H1 (cell line): ENCODE results near the gene PCDHB16. TPM values are rescaled to one million over a fixed set of nuclear protein-coding genes. Genes with fewer than 3 reads are reported as not detected.
"Not testable (repeated sequence)": the region's sequence is repeated elsewhere in the genome, so short reads cannot be mapped to it uniquely, and the experiment has no call there.

Experiments used
- CTCF ChIA-PET: fragments of 300-600 bp; sonication (Branson Sonifier 250); formaldehyde crosslinking; loops from one replicate; lab custom pipeline; 2021; ENCODE audit not compliant: partially characterized antibody; lab: Charles Lee
- POLR2A ChIA-PET: fragments of 300-600 bp; sonication (Branson Sonifier 250); formaldehyde crosslinking; loops from one replicate; lab custom pipeline; 2021; ENCODE audit warnings: inconsistent platforms; ENCODE audit not compliant: partially characterized antibody; lab: Charles Lee
- DNase-seq, 2 experiments: peaks; one replicate each; pipeline versions ENCODE4 v3.0.0 to v3.0.0-alpha.2; 2010 to 2022; ENCODE audit warnings: low spot score in 2 of 2, low read depth in 1 of 2, mixed read lengths in 1 of 2
- FAIRE-seq: peaks from 2 replicates; lab custom pipeline; 2011; peaks lifted over from hg19 to GRCh38; lab: Jason Lieb, UNC
- H2AFZ ChIP-seq: 2 replicates; pipeline ENCODE4 v1.8.1; 2012; ENCODE audit warnings: low read length, inconsistent platforms
- H2AK5ac ChIP-seq: 2 replicates; pipeline ENCODE4 v1.6.1; 2013; ENCODE audit warnings: low read depth, low read length
- H2BK120ac ChIP-seq: replicated peaks from 2 replicates; pipeline ENCODE3; 2013; ENCODE audit warnings: low read depth, low read length, inconsistent platforms
- H2BK12ac ChIP-seq: 2 replicates; pipeline ENCODE4 v1.6.1; 2013; ENCODE audit warnings: low read depth, low read length
- H2BK15ac ChIP-seq: 2 replicates; pipeline ENCODE4 v1.6.1; 2013; ENCODE audit warnings: low read length
- H2BK20ac ChIP-seq: 2 replicates; pipeline ENCODE4 v1.6.1; 2013; ENCODE audit warnings: low read length
- H2BK5ac ChIP-seq: 2 replicates; pipeline ENCODE4 v1.6.1; 2013; ENCODE audit warnings: low read depth, low read length
- H3K14ac ChIP-seq: 2 replicates; pipeline ENCODE4 v1.6.1; 2013; ENCODE audit warnings: inconsistent platforms; ENCODE audit not compliant: insufficient read length
- H3K18ac ChIP-seq: 2 replicates; pipeline ENCODE4 v1.6.1; 2013; ENCODE audit warnings: low read length; ENCODE audit errors: extremely low read depth
- H3K23ac ChIP-seq: 2 replicates; pipeline ENCODE4 v1.6.1; 2013; ENCODE audit warnings: inconsistent platforms; ENCODE audit not compliant: insufficient read length
- H3K23me2 ChIP-seq: 2 replicates; pipeline ENCODE4 v1.6.1; 2013; ENCODE audit warnings: low read depth, low read length
- H3K27ac ChIP-seq: 2 replicates; pipeline ENCODE4 v1.6.1; 2011; ENCODE audit warnings: low read depth, low read length, inconsistent platforms
- H3K27me3 ChIP-seq, 4 experiments: replicated peaks in 1 of 4; 1 replicate in 1 of 4; 2 replicates in 3 of 4; pipeline versions ENCODE4 v1.6.1 to v1.8.1; 2011 to 2013; ENCODE audit warnings: low read length in 3 of 4, mild to moderate bottlenecking in 3 of 4, inconsistent platforms in 2 of 4, mixed read lengths in 2 of 4, moderate library complexity in 1 of 4; ENCODE audit not compliant: control insufficient read depth in 3 of 4, insufficient read depth in 3 of 4; ENCODE audit errors: extremely low read depth in 1 of 4
- H3K36me3 ChIP-seq, 4 experiments: 2 replicates each; pipeline versions ENCODE4 v1.6.1 to v1.8.1; 2011 to 2013; ENCODE audit warnings: mild to moderate bottlenecking in 4 of 4, low read length in 3 of 4, moderate library complexity in 2 of 4, control low read depth in 1 of 4, inconsistent platforms in 1 of 4; ENCODE audit not compliant: insufficient read depth in 4 of 4, control insufficient read depth in 2 of 4
- H3K4ac ChIP-seq: replicated peaks from 2 replicates; pipeline ENCODE3; 2013; ENCODE audit warnings: low read length, low read depth, mixed read lengths, inconsistent platforms; ENCODE audit not compliant: insufficient read length
- H3K4me1 ChIP-seq, 4 experiments: replicated peaks in 1 of 4; 1 replicate in 1 of 4; 2 replicates in 3 of 4; pipeline versions ENCODE4 v1.6.1 to v1.8.1; 2011 to 2013; ENCODE audit warnings: low read length in 3 of 4, inconsistent platforms in 2 of 4, mixed read lengths in 1 of 4; ENCODE audit not compliant: insufficient read depth in 4 of 4, control insufficient read depth in 3 of 4
- H3K4me2 ChIP-seq, 2 experiments: 2 replicates each; pipeline versions ENCODE4 v1.6.1 to v1.8.1; 2011 to 2013; ENCODE audit warnings: low read depth in 2 of 2, low read length in 2 of 2, control low read depth in 1 of 2, inconsistent platforms in 1 of 2, mild to moderate bottlenecking in 1 of 2; ENCODE audit not compliant: insufficient read depth in 1 of 2
- H3K4me3 ChIP-seq, 4 experiments: fragments of 200-600, 300-600 bp in 1 of 4; sonication (generic), shearing (Covaris generic), sonication (Bioruptor Twin) in 1 of 4; 2 replicates each; pipeline versions ENCODE4 v1.5.1 to v1.8.1; 2011 to 2016; ENCODE audit warnings: low read length in 4 of 4, low read depth in 3 of 4, control low read depth in 2 of 4, inconsistent platforms in 2 of 4, mild to moderate bottlenecking in 2 of 4, mixed read lengths in 1 of 4, moderate library complexity in 1 of 4; ENCODE audit not compliant: insufficient read depth in 2 of 4; ENCODE audit errors: extremely low read depth in 1 of 4
- H3K56ac ChIP-seq: replicated peaks from 2 replicates; pipeline ENCODE3; 2013; ENCODE audit warnings: low read depth, mild to moderate bottlenecking, mixed read lengths, low read length, inconsistent platforms; ENCODE audit not compliant: insufficient read length
- H3K79me1 ChIP-seq: 2 replicates; pipeline ENCODE4 v1.6.1; 2013; ENCODE audit warnings: low read depth, low read length, control low read depth
- H3K79me2 ChIP-seq, 2 experiments: 2 replicates each; pipeline versions ENCODE4 v1.6.1 to v1.8.1; 2012 to 2013; ENCODE audit warnings: low read length in 2 of 2, mild to moderate bottlenecking in 2 of 2, inconsistent platforms in 1 of 2; ENCODE audit not compliant: insufficient read depth in 2 of 2, control insufficient read depth in 1 of 2
- H3K9ac ChIP-seq, 4 experiments: replicated peaks in 1 of 4; 1 replicate in 1 of 4; 2 replicates in 3 of 4; pipeline versions ENCODE4 v1.6.1 to v1.8.1; 2011 to 2013; ENCODE audit warnings: low read depth in 3 of 4, low read length in 3 of 4, control low read depth in 2 of 4, mild to moderate bottlenecking in 2 of 4, moderate library complexity in 2 of 4, inconsistent platforms in 1 of 4; ENCODE audit errors: extremely low read depth in 1 of 4
- H3K9me3 ChIP-seq, 2 experiments: 2 replicates each; pipeline versions ENCODE4 v1.6.1 to v1.8.1; 2012 to 2013; ENCODE audit warnings: mild to moderate bottlenecking in 2 of 2, moderate library complexity in 2 of 2, control low read depth in 1 of 2, inconsistent platforms in 1 of 2, low read depth in 1 of 2, low read length in 1 of 2, mixed read lengths in 1 of 2; ENCODE audit not compliant: insufficient read depth in 2 of 2
- H4K20me1 ChIP-seq, 2 experiments: replicated peaks in 1 of 2; 2 replicates each; pipeline versions ENCODE3 to v1.8.1; 2011 to 2013; ENCODE audit warnings: inconsistent platforms in 2 of 2, low read length in 2 of 2, mild to moderate bottlenecking in 1 of 2; ENCODE audit not compliant: insufficient read depth in 2 of 2, control insufficient read depth in 1 of 2
- H4K5ac ChIP-seq: 2 replicates; pipeline ENCODE4 v1.6.1; 2013; ENCODE audit warnings: low read length, low read depth, mixed read lengths, inconsistent platforms; ENCODE audit not compliant: insufficient read length
- H4K8ac ChIP-seq: 2 replicates; pipeline ENCODE4 v1.8.0; 2013; ENCODE audit warnings: mild to moderate bottlenecking, moderate library complexity, low read length, inconsistent platforms; ENCODE audit not compliant: insufficient read depth; ENCODE audit errors: extremely low read depth
- H4K91ac ChIP-seq: replicated peaks from 2 replicates; pipeline ENCODE3; 2013; ENCODE audit warnings: low read length, mixed read lengths, inconsistent platforms; ENCODE audit not compliant: insufficient read length
- WGBS, 2 experiments: shearing (Covaris generic) in 1 of 2; methylation state at CpG; one replicate each; pipeline versions ENCODE4 v1.1.6 to v1.1.7; 2013 to 2015; ENCODE audit warnings: low lambda C conversion rate in 2 of 2, mixed read lengths in 2 of 2, inconsistent platforms in 1 of 2, low coverage in 1 of 2, missing lambda C conversion rate in 1 of 2; ENCODE audit not compliant: insufficient replicate concordance in 2 of 2, insufficient coverage in 1 of 2, insufficient read length in 1 of 2; ENCODE audit errors: extremely low coverage in 1 of 2, missing lambda C conversion rate in 1 of 2; 5-methylcytosine and 5-hydroxymethylcytosine counted together
- polyA plus RNA-seq, 7 experiments: library from polyadenylated mRNA; depleted of rRNA in 3 of 7; stranded (reverse) in 5 of 7; unstranded in 2 of 7; fragments of >200 nt in 5 of 7; fragments of 200-250 nt in 2 of 7; gene quantifications; 1 replicate in 5 of 7; 2 replicates in 1 of 7; 4 replicates in 1 of 7; pipeline versions ENCODE4 v1.2.1 to v1.2.3, GENCODE V29; 2011 to 2013; ENCODE audit warnings: missing spikeins in 2 of 7, mixed read lengths in 2 of 7
- total RNA-seq: library from RNA; stranded (reverse); fragmentation: NEBNext Ultra II Directional; extraction: Animal tissue kit (Norgen Biotek cat#: 25700); gene quantifications from 2 replicates; pipeline ENCODE4 v1.2.1, GENCODE V29; 2021

PCDHB16 gene
- total and polyA plus RNA-seq, 2 of the 8 experiments (the other 6 are each of a cell fraction or from before 2014, with no cell fraction given), result 2.2 to 5.2 TPM

DNA sequence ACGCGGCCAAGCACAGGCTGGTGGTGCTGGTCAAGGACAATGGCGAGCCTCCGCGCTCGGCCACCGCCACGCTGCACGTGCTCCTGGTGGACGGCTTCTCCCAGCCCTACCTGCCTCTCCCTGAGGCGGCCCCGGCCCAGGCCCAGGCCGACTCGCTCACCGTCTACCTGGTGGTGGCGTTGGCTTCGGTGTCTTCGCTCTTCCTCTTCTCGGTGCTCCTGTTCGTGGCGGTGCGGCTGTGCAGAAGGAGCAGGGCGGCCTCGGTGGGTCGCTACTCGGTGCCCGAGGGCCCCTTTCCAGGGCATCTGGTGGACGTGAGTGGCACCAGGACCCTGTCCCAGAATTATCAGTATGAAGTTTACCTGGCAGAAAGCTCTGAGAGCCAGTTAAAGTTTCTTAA lies 24.3 kb upstream of the PCDHB16 start:
- H3K4me2 ChIP-seq, H4K5ac ChIP-seq, H2AK5ac ChIP-seq, POLR2A ChIA-PET, H3K4ac ChIP-seq, FAIRE-seq, H3K14ac ChIP-seq, H3K9ac ChIP-seq, H3K36me3 ChIP-seq, H4K8ac ChIP-seq, H2BK15ac ChIP-seq, H3K56ac ChIP-seq, H3K18ac ChIP-seq, DNase-seq, H3K79me2 ChIP-seq, H3K4me1 ChIP-seq, H2AFZ ChIP-seq, H4K20me1 ChIP-seq, H3K4me3 ChIP-seq, H3K9me3 ChIP-seq, H2BK20ac ChIP-seq, H2BK5ac ChIP-seq, H2BK12ac ChIP-seq, H3K23me2 ChIP-seq, H3K79me1 ChIP-seq, H3K27me3 ChIP-seq, H2BK120ac ChIP-seq, H4K91ac ChIP-seq, H3K23ac ChIP-seq, H3K27ac ChIP-seq: not testable (repeated sequence)
- CTCF ChIA-PET, result interaction anchor here (0.6 to 1.6 kb wide), 5 partner anchors 12 to 34 kb away, joined by 3 to 9 read pairs (median 6); partner anchors contain the start of genes PCDHB10, PCDHB5 and PCDHB9
- WGBS, 2 experiments, result 94% methylated on average over 20 of the region's 28 CpGs; no CpG with 5 or more reads in 1 of the 2 experiments
